ENCODE results near the gene FAM193A.

DNA sequence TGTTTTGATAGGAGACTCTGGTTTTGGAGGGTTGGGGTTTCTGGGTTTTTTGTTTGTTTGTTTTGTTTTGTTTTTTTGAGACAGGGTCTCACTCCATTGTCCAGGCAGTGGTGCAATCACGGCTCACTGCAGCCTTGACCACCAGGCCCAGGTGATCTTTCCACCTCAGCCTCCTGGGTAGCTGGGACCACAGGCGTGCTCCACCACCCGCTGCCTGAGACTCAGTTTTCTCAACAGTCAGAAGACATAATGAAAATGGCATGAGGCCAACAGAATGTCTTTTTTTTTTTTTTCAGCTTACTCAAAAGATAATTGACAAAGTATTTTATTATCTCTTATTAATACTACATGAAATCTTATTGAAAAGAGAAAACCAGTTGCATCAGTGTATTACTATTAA is 187.3 kb downstream of the FAM193A start:
- TF ChIP-seq, protein P1, sequence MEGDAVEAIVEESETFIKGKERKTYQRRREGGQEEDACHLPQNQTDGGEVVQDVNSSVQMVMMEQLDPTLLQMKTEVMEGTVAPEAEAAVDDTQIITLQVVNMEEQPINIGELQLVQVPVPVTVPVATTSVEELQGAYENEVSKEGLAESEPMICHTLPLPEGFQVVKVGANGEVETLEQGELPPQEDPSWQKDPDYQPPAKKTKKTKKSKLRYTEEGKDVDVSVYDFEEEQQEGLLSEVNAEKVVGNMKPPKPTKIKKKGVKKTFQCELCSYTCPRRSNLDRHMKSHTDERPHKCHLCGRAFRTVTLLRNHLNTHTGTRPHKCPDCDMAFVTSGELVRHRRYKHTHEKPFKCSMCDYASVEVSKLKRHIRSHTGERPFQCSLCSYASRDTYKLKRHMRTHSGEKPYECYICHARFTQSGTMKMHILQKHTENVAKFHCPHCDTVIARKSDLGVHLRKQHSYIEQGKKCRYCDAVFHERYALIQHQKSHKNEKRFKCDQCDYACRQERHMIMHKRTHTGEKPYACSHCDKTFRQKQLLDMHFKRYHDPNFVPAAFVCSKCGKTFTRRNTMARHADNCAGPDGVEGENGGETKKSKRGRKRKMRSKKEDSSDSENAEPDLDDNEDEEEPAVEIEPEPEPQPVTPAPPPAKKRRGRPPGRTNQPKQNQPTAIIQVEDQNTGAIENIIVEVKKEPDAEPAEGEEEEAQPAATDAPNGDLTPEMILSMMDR (IDR thresholded peaks at IDR 0.05; ENCODE audit: insufficient read depth, low read depth, low read length) = no peak
- no peak for TF ChIP-seq EZH2 (IDR thresholded peaks at IDR 0.05; ENCODE audit: insufficient read depth, low read length)
